Stimulated activated CD8-positive, alpha-beta memory T cell treated with anti-CD3 and anti-CD28 coated beads, Interleukin-4, amount 100 ng/mL, for 24 hours (primary cell): ENCODE measurements around the gene SLC24A3.

Experiments
- DNase-seq: peaks from one replicate; pipeline ENCODE4 v3.0.0-alpha.2; 2020; ENCODE audit warnings: low read depth

SLC24A3 gene

DNA sequence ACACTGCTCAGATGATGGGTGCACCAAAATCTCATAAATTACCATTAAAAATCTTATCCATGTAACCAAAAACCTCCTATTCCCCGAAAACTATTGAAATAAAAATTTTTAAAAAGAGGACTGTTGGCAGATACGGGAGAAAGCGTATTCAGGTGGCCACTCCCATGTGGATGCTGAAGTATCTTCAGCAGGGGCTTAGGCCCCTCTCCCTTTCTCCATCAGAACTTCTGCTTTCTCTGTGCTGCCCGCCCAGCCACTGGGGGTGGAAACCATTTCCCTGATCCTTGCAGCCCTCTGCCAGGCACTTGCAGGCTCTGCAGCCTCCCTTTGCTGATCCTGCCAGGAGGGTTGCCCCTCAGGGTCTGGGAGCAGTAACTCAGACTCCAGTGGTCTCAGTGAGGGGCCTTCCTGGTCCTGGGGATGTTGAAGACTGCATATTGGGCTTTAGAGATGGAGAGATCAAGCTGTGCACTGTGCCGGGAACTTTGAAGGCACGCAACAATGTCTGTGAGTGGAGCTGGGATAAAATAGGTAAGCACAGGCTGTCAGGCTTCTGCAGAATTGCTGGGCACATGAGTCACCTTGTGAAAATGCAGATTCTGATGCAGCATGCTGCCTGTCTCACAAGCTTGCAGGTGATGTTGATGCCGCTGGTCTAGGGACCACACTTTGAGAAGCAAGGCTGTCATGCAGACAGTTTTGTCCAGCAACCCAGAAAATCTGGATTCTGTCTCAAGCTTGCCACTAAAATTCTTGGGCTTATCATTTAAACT is 59.6 kb downstream of the SLC24A3 start:
- DNase-seq, result no peak

DNA sequence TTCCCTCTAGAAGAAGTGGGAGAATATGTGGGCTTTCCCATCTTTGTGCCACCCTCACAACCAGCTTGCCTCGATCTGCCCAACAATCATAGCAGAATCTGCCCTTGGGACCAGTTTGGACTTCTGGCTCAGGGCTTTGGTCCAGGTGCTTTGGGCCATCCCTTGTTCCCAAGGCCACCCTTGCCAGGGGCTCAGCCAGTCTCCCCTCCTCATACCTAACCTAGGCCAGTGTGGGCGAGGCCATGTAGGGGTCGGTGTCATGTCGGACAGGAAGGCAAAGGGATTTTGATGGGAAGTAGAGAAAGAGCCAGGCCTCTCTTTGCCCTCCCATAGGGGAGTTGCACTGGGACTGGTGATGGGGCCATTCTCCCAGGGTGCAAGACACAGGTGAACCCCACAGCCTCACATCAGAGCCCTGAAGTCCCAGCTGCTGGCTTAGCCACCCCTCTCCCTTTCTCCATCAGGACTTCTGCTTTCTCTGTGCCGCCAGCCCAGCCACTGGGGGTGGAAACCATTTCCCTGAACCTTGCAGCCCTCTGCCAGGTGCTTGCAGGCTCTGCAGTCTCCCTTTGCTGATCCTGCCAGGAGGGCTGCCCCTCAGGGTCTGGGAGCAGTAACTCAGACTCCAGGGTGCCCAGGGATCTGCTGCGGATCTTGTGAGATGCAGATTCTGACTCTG is 60.7 kb downstream of the SLC24A3 start:
- no peak for DNase-seq

DNA sequence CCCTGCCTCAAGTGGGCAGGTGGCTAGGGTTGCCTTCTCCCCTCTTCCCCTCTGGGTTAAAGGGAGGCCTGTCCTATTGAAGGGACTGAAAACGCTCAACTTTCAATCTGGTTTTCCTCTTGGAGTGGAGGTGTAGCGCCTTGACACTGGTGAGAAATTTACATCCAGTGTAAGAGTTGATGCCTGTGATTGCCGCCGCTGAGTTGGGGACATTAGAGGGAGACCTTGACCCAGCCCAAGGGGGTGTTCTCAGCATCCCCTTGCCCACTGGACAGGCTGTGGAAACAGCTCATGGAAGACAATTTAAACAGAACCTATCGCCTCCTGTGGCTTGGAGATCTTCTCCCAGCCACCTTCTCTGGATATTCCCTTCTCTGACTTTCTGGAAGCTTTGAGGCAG is 61.6 kb downstream of the SLC24A3 start:
- DNase-seq, result no peak

DNA sequence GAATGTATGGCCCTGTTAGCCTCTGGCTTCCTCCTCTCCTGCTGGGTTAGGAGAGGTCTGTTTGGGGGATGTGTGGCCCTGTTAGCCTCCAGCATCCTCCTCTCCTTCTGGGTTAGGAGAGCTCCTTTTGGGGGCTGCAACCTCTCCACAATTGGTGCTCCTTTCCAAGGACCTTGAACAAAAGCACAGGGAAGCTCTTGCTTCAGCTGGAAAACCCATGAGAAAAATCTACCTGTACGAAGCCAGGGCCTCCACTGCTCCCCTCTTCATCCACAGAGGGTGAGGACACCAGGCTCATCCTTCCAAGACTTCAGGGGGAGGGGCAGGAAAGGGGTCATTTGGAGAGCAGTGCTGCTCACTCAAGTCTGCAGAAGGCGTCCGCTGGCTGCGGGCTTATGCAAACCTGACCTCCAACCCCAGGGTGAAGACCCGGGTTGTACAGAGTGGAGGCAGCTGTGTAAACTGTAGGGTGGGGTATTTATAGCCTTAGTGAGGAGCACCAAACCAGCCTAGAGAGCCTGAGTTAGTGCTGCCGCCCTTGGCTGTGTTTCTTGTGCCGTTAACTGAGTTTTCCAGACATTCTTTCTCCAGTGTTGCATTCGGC is 62.1 kb downstream of the SLC24A3 start:
- DNase-seq, result no peak

DNA sequence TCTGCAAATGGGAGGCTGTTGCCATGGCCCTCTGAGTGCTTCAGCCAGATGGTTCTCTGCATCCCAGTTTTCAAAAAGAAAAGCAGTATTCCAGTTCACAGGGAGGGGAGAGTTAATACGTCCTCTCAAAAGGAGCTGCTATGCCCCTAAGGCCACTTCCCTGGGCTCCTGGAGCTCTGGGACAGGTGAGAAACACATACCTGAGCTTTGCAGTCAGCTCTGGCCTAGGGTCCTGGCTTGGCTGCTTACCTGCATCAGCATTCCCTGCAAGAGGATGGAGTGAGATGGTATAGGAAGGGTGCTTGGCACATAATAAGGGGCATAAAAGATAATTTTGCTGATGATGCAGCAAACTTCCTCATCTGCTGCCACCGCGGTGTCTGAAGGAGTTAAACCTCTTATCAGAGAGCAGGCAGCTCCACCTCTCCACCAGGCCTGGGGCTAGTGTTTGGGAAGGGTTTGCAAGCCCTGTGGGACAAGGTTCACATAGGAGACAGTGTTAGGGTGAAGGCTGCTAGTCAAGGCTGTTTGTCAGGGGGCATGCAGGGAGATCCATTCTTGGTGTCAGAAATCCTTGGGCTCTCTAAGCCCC is 62.7 kb downstream of the SLC24A3 start:
- no peak for DNase-seq

DNA sequence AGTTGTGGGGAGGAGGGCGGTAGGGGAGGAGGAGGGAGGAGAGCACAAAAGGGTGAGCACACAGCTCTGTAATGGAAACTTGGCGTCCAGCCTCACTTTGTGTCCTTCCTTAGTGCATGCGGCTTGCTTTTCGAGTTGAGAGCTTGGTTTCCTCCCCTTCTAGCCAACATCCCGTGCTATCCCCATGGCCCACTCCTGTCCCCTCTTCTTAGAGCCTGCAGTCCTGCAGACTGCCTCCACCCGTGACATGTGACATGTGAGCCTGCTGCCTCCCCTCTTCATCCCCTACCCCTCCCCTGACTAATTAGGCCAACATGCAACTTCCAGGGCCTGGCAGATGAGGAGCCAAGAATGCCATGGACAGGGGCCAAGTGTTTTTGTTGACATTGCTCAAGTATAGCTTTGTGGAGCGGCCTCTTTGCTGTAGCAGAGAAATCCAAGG is 63.2 kb downstream of the SLC24A3 start:
- DNase-seq, result no peak

DNA sequence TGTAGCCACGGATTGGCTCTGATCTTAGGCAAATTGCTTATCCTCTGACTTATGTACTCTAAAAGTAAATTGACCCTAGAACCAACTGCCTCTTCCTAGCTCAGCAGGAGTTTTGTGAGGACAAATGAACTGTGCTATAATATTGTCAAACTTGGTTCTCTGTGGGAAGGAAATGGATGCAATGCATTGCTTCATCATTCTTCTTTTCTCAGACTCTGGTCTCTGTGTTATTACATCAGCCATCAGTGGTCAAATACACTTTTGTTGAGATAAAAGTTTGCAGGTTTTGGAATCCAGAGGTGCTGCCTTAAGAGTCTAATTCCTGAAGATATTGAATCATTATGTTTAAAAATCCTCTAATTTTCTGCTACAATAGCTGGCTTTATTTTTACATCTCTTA is 64.9 kb downstream of the SLC24A3 start:
- DNase-seq, result no peak

DNA sequence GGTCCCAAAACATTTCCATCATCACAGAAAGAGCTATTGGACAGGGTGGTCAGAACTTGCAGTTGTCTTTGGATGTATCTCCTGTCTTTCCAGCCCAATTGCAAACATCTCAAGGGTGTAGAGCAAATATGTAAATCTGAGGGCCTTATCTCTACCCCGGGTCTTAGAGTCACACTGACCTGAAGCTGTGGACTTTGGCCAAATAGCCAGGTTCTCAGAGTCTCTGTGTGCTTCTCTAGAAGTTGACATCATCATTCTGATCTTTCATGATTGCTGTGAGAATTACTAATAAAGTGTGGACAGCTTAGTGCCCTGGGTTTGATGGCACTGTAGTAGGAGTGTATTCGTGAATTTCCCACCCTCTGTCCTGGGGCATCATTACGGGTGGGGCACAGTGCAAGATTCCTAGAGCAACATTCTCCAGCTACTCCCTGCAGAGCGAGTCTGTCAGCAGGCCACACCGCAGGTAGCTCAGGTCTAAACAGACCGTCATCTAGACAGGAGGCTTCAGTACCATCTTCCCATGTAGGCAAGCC is 71.1 kb downstream of the SLC24A3 start:
- no peak for DNase-seq

DNA sequence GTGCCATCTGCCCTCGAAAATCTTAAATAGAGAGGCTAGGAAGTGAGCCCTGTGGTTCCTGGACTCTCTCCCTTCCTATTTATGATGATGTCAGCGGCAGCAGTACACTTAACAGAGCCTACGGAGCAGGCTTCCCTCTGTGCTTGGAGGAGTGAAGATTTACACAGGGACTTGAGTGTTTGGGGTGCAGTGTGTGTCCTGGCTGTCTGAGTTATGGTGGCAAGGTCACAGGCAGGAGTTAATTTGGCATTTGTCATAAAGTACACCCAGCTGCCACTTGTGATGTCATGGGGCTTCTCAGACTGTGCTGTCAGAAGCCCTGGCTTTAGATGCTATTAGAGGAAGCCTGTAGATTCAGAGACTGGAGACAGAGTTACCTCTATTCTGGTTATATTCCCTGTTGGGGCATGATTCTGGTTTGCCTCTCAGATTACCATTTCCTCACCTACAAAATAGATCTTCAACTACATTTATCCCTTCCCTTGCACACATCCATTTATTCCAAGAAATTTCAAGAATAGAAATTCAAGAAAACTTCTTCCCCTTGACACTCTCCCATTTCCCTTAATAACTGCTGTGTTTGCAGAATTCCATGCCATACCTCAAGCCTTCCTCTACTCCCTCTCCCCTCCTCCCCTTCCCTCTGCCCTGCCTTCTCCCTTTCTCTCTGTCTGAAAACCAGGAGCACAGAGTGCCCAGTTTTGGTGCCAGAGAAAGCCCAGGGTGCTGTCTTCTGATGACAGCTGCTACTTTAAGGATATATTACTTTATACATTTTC is 72.1 kb downstream of the SLC24A3 start:
- DNase-seq, result no peak

DNA sequence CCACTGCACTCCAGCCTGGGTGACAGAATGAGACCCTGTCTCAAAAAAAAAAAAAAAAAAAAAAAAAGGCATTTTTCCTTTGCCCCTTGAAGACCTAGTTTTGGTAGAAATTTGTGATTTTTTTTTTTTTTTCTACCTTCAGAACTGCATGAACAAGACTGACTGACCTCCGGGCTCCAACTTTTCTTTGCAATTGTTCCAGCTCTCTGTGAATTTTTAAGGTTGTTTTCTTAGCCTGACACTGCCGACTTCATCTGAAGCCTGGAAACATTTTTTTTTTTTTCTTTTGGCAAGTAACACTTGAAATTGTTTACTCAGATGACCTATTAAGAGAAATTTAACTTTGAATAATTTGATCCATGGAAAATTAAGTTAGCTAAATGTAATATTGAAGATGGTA is 73.0 kb downstream of the SLC24A3 start:
- DNase-seq, result no peak

DNA sequence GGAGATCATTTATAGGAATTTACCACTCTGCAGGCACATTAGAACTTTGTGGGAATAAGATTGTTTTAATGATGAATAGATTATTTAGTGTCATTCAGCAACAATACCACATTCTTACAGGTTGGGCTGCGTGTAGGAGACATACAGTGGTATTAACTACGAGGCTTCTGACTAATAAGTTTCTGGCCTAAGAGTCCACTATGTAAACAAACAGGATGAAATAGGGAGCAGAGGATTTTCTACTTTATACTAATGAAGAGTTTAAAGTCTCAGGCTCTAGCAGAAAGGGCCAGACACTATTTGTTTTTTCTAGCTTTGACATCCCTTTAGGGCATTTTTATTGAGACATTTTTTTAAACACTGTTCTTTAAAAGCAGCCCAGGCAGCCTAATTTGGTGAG is 75.6 kb downstream of the SLC24A3 start:
- no peak for DNase-seq

DNA sequence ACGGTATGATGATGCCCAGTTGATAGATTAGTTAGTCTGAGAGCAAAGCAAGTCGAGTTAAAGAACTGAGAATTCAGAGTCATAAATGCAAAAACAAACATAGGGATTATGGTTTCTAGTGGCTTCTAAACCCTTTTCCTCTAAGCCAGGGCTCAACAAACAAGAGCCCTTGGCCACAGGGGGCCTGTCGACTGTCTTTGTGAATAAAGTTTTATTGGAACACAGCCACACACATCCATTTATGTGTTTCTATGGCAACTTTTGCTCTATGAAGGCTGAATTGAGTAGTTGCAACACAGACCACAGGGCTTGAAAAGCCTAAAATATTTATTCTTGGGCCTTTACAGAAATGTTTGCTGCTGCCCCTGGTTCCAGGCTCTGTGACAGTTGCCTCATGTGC is 76.2 kb downstream of the SLC24A3 start:
- no peak for DNase-seq

DNA sequence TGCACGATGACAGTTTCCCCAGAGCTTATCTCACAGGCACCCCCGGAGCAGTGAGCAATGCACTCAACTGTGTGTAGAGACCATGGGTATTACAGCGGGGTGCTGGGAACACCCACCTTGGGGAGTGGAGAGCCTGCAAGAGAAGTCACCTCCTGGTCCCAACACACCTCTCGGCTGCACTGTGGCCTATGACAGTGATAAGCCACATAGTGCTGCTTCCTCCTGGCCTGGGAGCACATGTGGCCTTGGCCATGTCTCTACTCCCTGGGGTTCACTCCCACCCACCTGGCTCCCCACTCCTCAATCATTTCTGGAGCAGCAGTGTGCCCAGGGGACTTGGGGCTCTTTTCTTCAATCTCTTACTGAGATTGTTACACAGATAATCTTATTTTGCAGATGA is 77.0 kb downstream of the SLC24A3 start:
- no peak for DNase-seq

DNA sequence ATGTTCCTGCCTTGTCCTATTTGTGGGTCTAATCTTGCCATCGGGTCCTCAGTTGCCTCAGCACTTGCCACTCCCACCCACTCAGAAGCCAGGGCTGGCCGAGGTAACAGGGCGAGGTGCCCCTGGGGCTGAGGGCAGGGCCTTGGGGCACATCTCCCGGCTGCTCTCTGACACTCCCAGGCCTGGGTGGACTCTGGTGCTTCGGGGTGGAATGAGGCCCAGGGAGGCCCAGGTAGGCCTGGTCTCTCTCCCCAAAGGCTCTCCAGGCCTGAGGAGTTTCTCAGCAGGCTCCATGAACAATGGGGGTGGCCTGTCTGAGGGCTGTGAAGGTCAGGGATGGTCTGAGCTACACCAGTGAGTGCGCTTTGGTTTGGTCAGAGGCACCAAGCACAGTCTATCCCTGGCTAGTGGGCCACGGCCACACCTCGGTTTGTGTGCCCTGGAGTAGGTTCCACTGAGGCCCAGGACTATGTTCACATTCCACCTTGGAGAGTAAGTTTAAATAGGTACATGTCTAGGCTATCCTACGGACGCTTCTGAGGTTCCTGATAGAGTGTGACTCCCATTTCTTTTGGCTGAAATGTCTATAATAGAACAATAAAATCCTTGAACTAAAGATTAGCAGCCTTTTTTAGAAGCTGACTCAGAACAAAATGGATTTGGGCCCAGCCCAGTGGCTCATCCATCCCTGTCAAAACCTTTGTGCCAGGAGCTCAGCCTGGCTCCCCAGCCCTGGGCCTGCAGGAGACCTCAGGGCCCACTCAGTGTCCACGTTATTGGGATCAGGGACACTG is 78.8 kb downstream of the SLC24A3 start:
- DNase-seq, result no peak

DNA sequence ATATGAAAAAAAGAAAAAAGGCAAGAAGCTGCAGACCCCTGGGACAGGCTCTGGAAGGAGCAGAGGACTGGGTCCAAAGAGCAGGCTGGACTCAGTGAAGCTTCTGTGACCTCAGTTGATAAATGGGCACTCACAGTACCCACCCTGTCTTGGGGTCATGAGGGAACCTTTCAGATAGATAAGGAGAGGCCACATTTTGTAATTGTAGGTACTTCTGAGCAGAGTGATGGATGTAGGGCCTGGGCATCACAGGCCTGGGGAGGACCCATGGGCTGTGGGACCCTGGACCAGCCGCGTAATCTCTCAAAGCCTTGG is 79.3 kb downstream of the SLC24A3 start:
- no peak for DNase-seq

DNA sequence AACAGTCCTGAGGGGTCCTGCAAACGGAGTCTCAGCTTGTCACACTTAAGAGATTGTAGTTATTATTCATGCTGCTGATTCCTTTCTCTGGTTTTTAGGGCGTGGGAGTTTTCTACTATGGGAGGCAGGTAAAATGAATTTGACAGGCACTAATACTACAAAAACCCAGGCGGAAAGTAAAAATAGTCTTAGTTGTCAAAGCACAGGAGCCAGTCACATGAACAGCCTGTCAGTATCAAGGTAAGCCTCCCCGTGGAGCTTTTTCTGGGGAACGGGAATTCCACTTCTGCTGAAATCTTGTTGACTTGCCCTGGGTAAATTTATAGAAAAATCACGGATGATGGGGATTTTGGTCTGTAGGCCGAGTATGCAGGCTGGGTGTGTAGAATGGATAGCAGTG is 79.8 kb downstream of the SLC24A3 start:
- no peak for DNase-seq

DNA sequence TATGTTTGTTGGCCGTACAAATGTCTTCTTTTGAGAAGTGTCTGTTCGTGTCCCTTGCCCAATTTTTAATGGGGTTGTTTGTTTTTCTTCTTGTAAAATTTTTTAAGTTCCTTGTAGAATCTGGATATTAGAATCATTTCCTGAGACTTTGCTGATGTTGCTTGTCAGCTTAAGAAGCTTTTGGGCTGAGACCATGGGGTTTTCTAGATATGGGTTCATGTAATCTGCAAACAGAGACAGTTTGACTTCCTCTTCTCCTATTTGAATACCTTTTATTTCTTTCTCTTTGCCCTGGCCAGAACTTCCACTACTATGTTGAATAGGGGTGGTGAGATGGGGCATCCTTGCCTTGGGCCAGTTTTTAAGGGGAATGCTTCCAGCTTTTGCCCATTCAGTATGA is 82.6 kb downstream of the SLC24A3 start:
- DNase-seq, result no peak

DNA sequence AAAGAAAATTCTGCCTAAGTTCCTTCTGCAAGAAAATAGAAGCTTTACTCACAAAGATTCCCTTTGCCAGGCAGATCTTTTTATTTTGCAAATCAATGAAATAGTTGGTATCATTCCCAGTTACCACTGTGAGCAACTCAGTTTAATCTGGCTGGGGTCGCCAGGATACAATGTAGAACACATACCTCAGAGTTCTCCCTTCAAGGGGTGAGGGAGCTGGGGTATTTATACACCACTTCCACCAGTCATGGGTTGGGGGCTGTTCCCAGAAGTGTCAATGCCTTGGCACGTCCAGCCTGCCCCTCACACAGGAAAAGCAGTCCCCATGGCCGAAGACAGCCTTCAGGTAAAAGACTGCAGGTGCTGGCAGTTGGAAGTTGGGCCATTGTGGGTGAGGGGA is 86.2 kb downstream of the SLC24A3 start:
- DNase-seq, result no peak

DNA sequence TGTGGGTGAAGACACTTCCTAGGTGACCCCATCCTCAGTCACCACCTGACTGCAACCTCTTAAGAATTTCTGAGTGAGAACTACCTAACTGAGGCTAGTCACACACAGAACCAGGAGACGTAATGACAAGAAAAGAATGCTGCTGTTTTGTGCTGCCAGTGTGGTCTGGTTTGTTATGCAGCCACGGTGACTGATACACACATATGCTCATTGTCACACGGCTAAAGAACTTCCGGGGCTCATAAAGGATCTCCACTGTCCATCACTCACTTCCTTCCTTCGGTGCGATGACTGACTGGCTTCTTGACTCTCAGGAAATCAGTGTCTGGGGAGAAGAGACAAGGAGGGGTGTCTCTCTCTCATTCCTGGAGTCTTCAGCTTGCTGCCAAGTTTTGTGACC is 88.0 kb downstream of the SLC24A3 start:
- DNase-seq, result no peak

DNA sequence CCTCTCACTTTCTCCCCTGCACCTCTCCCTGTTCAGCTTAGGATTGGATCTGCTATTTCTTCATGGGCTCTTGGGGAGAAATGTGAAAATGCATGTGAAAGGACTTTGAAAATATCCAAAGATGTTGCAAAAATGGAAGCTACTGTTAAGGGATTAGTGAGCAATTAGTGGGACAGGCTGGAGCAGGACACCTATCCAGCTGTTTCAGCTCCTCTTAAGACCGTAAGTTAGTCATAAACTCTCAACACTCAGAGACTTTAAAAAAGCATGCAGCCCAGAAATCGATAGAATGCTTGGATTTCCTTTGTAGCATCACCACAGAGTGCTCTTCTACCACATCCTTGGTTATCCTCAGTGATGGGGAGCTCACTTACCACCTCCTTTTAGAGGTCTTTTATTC is 88.7 kb downstream of the SLC24A3 start:
- DNase-seq, result no peak

DNA sequence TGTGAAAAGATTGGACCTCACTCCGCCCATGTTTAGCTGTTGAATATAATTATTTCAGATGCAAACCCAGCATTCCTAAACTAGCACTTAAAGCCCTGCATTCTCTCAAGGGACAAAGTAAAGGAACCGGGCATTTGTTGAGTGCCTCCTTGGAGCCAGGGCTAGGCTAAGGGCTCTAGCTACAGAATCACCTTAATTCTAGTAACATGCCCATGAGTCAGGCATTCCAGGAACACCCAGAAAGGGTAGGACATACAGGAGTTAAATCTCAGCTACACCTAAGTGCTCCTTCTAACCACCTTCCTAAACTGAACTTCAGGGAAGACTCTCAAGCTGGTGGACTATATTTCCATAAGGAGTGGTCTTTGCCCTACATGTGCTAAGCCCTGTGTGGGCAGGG is 89.4 kb downstream of the SLC24A3 start:
- no peak for DNase-seq
